Osteoblast (primary cell): ENCODE measurements around the gene MAP3K12. TPM values are rescaled to one million over a fixed set of nuclear protein-coding genes. Genes with fewer than 3 reads are reported as not detected.
"Not testable (repeated sequence)": the region's sequence is repeated elsewhere in the genome, so short reads cannot be mapped to it uniquely, and the experiment has no call there.

Experiments
- DNase-seq: peaks from one replicate; pipeline ENCODE4 v3.0.0; 2011; ENCODE audit warnings: low spot score, mixed read lengths; ENCODE audit not compliant: insufficient read length; ENCODE audit errors: missing footprints
- H2AFZ ChIP-seq: 2 replicates; pipeline ENCODE4 v1.6.0; 2011; ENCODE audit warnings: mild to moderate bottlenecking, low read length
- H3K27ac ChIP-seq: 2 replicates; pipeline ENCODE4 v1.5.1; 2011; ENCODE audit warnings: mild to moderate bottlenecking, low read depth, low read length, moderate library complexity
- H3K27me3 ChIP-seq: 2 replicates; pipeline ENCODE4 v1.6.0; 2012; ENCODE audit warnings: mild to moderate bottlenecking, control low read depth, inconsistent platforms, low read length, moderate library complexity; ENCODE audit not compliant: insufficient read depth
- H3K36me3 ChIP-seq: 2 replicates; pipeline ENCODE4 v1.5.1; 2011; ENCODE audit warnings: mild to moderate bottlenecking, low read length, control low read depth, moderate library complexity; ENCODE audit not compliant: insufficient read depth
- H3K4me1 ChIP-seq: 2 replicates; pipeline ENCODE4 v1.5.1; 2011; ENCODE audit warnings: mild to moderate bottlenecking, low read length, control low read depth, moderate library complexity; ENCODE audit not compliant: insufficient read depth
- H3K4me2 ChIP-seq: 2 replicates; pipeline ENCODE4 v1.6.0; 2011; ENCODE audit warnings: mild to moderate bottlenecking, low read length; ENCODE audit not compliant: insufficient read depth
- H3K4me3 ChIP-seq: fragments of 200-600 bp; sonication (generic); 3 replicates; pipeline ENCODE4 v1.5.1; 2012; ENCODE audit warnings: mild to moderate bottlenecking, low read length, inconsistent platforms; ENCODE audit not compliant: insufficient read depth
- H3K79me2 ChIP-seq: 2 replicates; pipeline ENCODE4 v1.6.0; 2012; ENCODE audit warnings: mild to moderate bottlenecking, low read length, control low read depth, inconsistent platforms; ENCODE audit not compliant: insufficient read depth
- H3K9me3 ChIP-seq: 2 replicates; pipeline ENCODE4 v1.5.1; 2011; ENCODE audit warnings: low read depth, low read length, control low read depth
- H4K20me1 ChIP-seq: 2 replicates; pipeline ENCODE4 v1.6.0; 2012; ENCODE audit warnings: mild to moderate bottlenecking, low read length, control low read depth; ENCODE audit not compliant: insufficient read depth
- CTCF ChIP-seq: IDR thresholded peaks from 2 replicates; pipeline ENCODE4 v1.5.1; 2011; ENCODE audit warnings: mild to moderate bottlenecking, low read depth, low read length, moderate library complexity; ENCODE audit errors: extremely low read depth
- total RNA-seq: library from RNA; depleted of rRNA; stranded (reverse); fragments of >200 nt; gene quantifications from 2 replicates; pipeline ENCODE4 v1.2.3, GENCODE V29; 2012

The MAP3K12 gene
- total RNA-seq, 1 donor: 49.6 TPM

GRCh38 chr12:53483979-53484377, 15.3 kb downstream of the MAP3K12 start:
- Histone ChIP-seq H3K27ac (peak overlapping the region; percentile 13), H3K4me3 (no peak overlapping the region), H3K9me3 (no peaks in the 10 kb centered on the region), H3K36me3 (peaks cover 90% of the 10 kb centered on the region), H3K4me2 (no peak overlapping the region), H3K4me1 (peaks cover 29% of the 10 kb centered on the region), H3K27me3 (no peaks in the 10 kb centered on the region), H3K79me2 (peaks cover 35% of the 10 kb centered on the region), H4K20me1 (peaks cover 62% of the 10 kb centered on the region), H2AFZ (no peak overlapping the region)
- no peak for TF ChIP-seq CTCF
- DNase-seq: peak; percentile 63

GRCh38 chr12:53483225-53483978, 15.9 kb downstream of the MAP3K12 start:
- Histone ChIP-seq H3K36me3 (peaks cover 96% of the 10 kb centered on the region), H4K20me1 (peaks cover 66% of the 10 kb centered on the region), H3K4me2 (no peak overlapping the region), H3K4me1 (peaks cover 35% of the 10 kb centered on the region), H3K27me3 (no peaks in the 10 kb centered on the region), H2AFZ (no peak overlapping the region), H3K79me2 (peaks cover 39% of the 10 kb centered on the region), H3K27ac (no peak overlapping the region), H3K9me3 (no peaks in the 10 kb centered on the region), H3K4me3 (no peak overlapping the region)
- no peak for TF ChIP-seq CTCF
- peak; percentile 3 for DNase-seq

- Histone ChIP-seq H3K27me3 (no peaks in the 10 kb centered on the region), H4K20me1 (peaks cover 69% of the 10 kb centered on the region), H3K36me3 (peaks cover 98% of the 10 kb centered on the region), H3K9me3 (no peaks in the 10 kb centered on the region), H3K79me2 (peaks cover 39% of the 10 kb centered on the region), H2AFZ (no peak overlapping the region), H3K4me1 (peaks cover 42% of the 10 kb centered on the region), H3K4me3 (no peak overlapping the region), H3K4me2 (no peak overlapping the region), H3K27ac (peak overlapping the region; percentile 54)
- peak; percentile 32 for DNase-seq
- no peak for TF ChIP-seq CTCF
Measured at GRCh38 chr12:53482626-53483168, 16.6 kb downstream of the MAP3K12 start.

- H3K4me2 ChIP-seq: no peak overlapping the region
- H3K27ac ChIP-seq: peak overlapping the region; percentile 54
Measured at GRCh38 chr12:53481939-53482586, 17.2 kb downstream of the MAP3K12 start.

GRCh38 chr12:53481458-53481857, 17.8 kb downstream of the MAP3K12 start:
- H3K4me2 ChIP-seq, H3K27me3 ChIP-seq, H3K4me3 ChIP-seq, H2AFZ ChIP-seq, H3K9me3 ChIP-seq: not testable (repeated sequence)
- H3K4me1 ChIP-seq: peaks cover 51% of the 10 kb centered on the region
- H3K36me3 ChIP-seq: peaks cover 96% of the 10 kb centered on the region
- DNase-seq: peak; percentile 92
- H4K20me1 ChIP-seq: peaks cover 67% of the 10 kb centered on the region
- H3K27ac ChIP-seq: peak overlapping the region; percentile 54
- H3K79me2 ChIP-seq: peaks cover 36% of the 10 kb centered on the region

More at GRCh38 chr12:53481939-53482586, 17.2 kb downstream of the MAP3K12 start:
- Histone ChIP-seq H2AFZ (no peak overlapping the region), H3K4me3 (no peak overlapping the region), H3K27me3 (no peaks in the 10 kb centered on the region), H3K9me3 (no peaks in the 10 kb centered on the region), H3K36me3 (peaks cover 96% of the 10 kb centered on the region), H4K20me1 (peaks cover 67% of the 10 kb centered on the region), H3K79me2 (peaks cover 36% of the 10 kb centered on the region), H3K4me1 (peaks cover 46% of the 10 kb centered on the region)
- peak; percentile 62 for DNase-seq
- TF ChIP-seq CTCF: peak; percentile 27
